Effector memory CD4-positive, alpha-beta T cell (primary cell): ENCODE results near the gene KRT79.
"Not testable (repeated sequence)": the region's sequence is repeated elsewhere in the genome, so short reads cannot be mapped to it uniquely, and the experiment has no call there.

ENCODE experiments used
- DNase-seq, 3 donors: peaks; one replicate each; pipeline ENCODE4 v3.0.0-alpha.2; 2020
- H3K27ac ChIP-seq: 2 replicates; pipeline ENCODE4 v1.7.0; 2013; ENCODE audit warnings: mild to moderate bottlenecking, low read length, moderate library complexity; ENCODE audit not compliant: insufficient read depth, poor library complexity, severe bottlenecking
- H3K27me3 ChIP-seq: replicated peaks from 2 replicates; pipeline ENCODE4 v1.7.0; 2013; ENCODE audit warnings: mild to moderate bottlenecking, low read length; ENCODE audit not compliant: insufficient read depth, control insufficient read depth, poor library complexity, severe bottlenecking
- H3K36me3 ChIP-seq: 2 replicates; pipeline ENCODE4 v1.7.0; 2013; ENCODE audit warnings: mild to moderate bottlenecking, low read length, moderate library complexity; ENCODE audit not compliant: control insufficient read depth, insufficient read depth
- H3K4me1 ChIP-seq: 2 replicates; pipeline ENCODE4 v1.7.0; 2013; ENCODE audit warnings: low read length, mild to moderate bottlenecking; ENCODE audit not compliant: control insufficient read depth, insufficient read depth, poor library complexity, severe bottlenecking
- H3K4me3 ChIP-seq: 2 replicates; pipeline ENCODE4 v1.7.0; 2013; ENCODE audit warnings: low read length, low read depth, mild to moderate bottlenecking; ENCODE audit not compliant: insufficient read depth, poor library complexity, severe bottlenecking
- H3K9me3 ChIP-seq: 2 replicates; pipeline ENCODE4 v1.7.0; 2013; ENCODE audit warnings: mild to moderate bottlenecking, low read length, moderate library complexity; ENCODE audit not compliant: control insufficient read depth

KRT79 gene

DNA sequence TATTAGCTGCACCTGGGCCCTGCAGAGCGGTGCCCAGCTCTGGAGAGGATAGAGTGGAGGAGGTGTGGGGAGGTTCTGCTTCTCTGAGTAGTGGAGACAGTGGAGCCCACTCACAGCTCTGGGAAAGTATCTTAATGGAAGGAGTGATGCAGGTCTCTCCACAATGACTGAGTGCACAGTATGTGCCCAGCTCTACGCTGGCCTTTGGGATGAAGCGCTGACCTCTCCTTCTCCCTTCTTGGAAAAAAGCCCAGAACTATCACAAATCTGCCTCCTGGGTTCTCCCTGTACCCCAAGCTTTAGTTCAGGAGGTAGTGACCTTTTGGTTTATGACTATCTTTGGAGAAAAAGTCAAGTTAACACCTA is 37.7 kb downstream of the KRT79 start:
- H3K4me1 ChIP-seq: no peaks in the 10 kb centered on the region
- H3K36me3 ChIP-seq: no peaks in the 10 kb centered on the region
- no peaks in the 10 kb centered on the region for H3K27me3 ChIP-seq

GRCh38 chr12:52795694-52796428 is 38.2 kb downstream of the KRT79 start, which contains the start of gene KRT3:
Gene KRT3, minus strand, starts transcription at chr12:52796117. Its CDS starts 75 bp downstream, at chr12:52796042.
- no peaks in the 10 kb centered on the region for H3K9me3 ChIP-seq
- H3K4me1 ChIP-seq: no peaks in the 10 kb centered on the region
- DNase-seq: no peak
- H3K36me3 ChIP-seq: no peaks in the 10 kb centered on the region
- H3K4me3 ChIP-seq: no peak within 1 kb of the TSS
- no peak within 1 kb of the TSS for H3K27ac ChIP-seq
- H3K27me3 ChIP-seq: no peaks in the 10 kb centered on the region

More for the DNA sequence above, 37.7 kb downstream of the KRT79 start:
- no peaks in the 10 kb centered on the region for H3K9me3 ChIP-seq
- H3K4me3 ChIP-seq: no peak overlapping the region
- no peak overlapping the region for H3K27ac ChIP-seq
- DNase-seq: no peak

GRCh38 chr12:52795332-52795674 is 38.8 kb downstream of the KRT79 start:
- not testable (repeated sequence) for H3K4me1 ChIP-seq, H3K36me3 ChIP-seq, H3K27ac ChIP-seq, H3K4me3 ChIP-seq, H3K9me3 ChIP-seq, DNase-seq, H3K27me3 ChIP-seq

GRCh38 chr12:52794479-52795331 is 39.4 kb downstream of the KRT79 start:
- H3K4me1 ChIP-seq: no peaks in the 10 kb centered on the region
- no peak overlapping the region for H3K27ac ChIP-seq
- DNase-seq: no peak
- H3K36me3 ChIP-seq: no peaks in the 10 kb centered on the region
- no peaks in the 10 kb centered on the region for H3K27me3 ChIP-seq
- no peak overlapping the region for H3K4me3 ChIP-seq
- H3K9me3 ChIP-seq: no peaks in the 10 kb centered on the region

- Histone ChIP-seq H3K27me3 (no peaks in the 10 kb centered on the region), H3K4me3 (no peak overlapping the region), H3K4me1 (no peaks in the 10 kb centered on the region), H3K36me3 (no peaks in the 10 kb centered on the region), H3K27ac (no peak overlapping the region), H3K9me3 (no peaks in the 10 kb centered on the region)
- no peak for DNase-seq
Observed at GRCh38 chr12:52792185-52793029, 41.7 kb downstream of the KRT79 start.

GRCh38 chr12:52791271-52792184 is 42.6 kb downstream of the KRT79 start:
- Histone ChIP-seq H3K4me3 (no peak overlapping the region), H3K27me3 (no peaks in the 10 kb centered on the region), H3K36me3 (no peaks in the 10 kb centered on the region), H3K9me3 (no peaks in the 10 kb centered on the region), H3K4me1 (no peaks in the 10 kb centered on the region), H3K27ac (no peak overlapping the region)
- no peak for DNase-seq

DNA sequence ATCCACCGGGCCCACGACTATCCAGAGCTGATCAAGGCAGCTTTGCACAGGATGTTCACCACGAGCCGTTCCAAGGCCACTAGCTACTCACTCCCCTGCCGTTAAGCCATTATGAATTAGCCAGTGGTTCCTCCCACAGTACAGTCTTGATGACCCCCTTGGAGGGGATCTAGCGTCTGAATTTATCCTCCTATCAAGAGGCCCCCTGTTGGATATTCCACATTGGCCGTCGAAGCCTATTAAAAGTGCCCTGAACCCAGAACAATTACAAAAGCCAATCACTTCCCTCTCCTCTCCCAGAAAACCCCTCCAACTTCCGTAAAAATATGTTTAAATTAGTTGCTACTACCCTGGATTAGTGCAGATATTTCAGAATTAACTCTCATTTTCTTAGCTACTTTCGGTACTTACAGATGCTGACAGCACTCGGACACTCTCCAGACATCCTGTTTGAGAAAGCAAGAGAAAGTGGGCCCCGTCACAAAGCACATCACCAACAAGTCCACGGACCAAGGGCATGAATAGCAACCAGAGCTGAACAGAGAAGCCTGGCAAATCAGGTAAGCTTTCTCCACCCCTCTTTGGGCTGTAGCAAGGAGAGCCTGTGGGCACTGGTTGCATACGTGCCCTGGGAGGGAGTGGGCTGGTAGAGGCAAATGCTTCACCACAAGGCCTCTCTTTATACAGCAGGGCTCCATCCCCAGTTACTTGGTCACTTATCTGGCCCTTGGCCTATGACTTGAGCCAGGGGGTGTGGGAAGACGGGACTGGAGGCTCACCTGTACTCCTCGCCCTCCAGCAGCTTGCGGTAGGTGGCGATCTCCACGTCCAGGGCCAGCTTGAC is 43.5 kb downstream of the KRT79 start:
- no peak overlapping the region for H3K27ac ChIP-seq
- H3K27me3 ChIP-seq: no peaks in the 10 kb centered on the region
- no peaks in the 10 kb centered on the region for H3K36me3 ChIP-seq
- no peaks in the 10 kb centered on the region for H3K4me1 ChIP-seq
- DNase-seq: no peak
- H3K9me3 ChIP-seq: no peaks in the 10 kb centered on the region
- H3K4me3 ChIP-seq: no peak overlapping the region

- no peak overlapping the region for H3K27ac ChIP-seq
- DNase-seq: no peak
Observed at GRCh38 chr12:52789637-52790426, 44.3 kb downstream of the KRT79 start.

More at GRCh38 chr12:52789637-52790426, 44.3 kb downstream of the KRT79 start:
- Histone ChIP-seq H3K4me3 (no peak overlapping the region), H3K27me3 (no peaks in the 10 kb centered on the region), H3K9me3 (no peaks in the 10 kb centered on the region), H3K36me3 (no peaks in the 10 kb centered on the region), H3K4me1 (no peaks in the 10 kb centered on the region)
